ENCODE results near the gene C11orf24. TPM values are rescaled to one million over a fixed set of nuclear protein-coding genes. Genes with fewer than 3 reads are reported as not detected.
A peak's percentile ranks its signal among the peaks of the same experiment; 100 is the strongest.
"Not testable (repeated sequence)": the region's sequence is repeated elsewhere in the genome, so short reads cannot be mapped to it uniquely, and the experiment has no call there.

Gene C11orf24
- total and polyA plus RNA-seq, 2 donors: 5.9 to 17.7 TPM

- peaks cover 2 to 14% of the 10 kb centered on the region in 2 donors for H3K27me3 ChIP-seq (ENCODE audit: control insufficient read depth in 2 of 2, insufficient read depth in 1 of 2, low read length in 1 of 2)
- 92% methylated on average over 5 of the region's 5 CpGs for WGBS
- no peaks in the 10 kb centered on the region for H3K36me3 ChIP-seq (ENCODE audit: control insufficient read depth in 2 of 2, insufficient read depth in 2 of 2, low read length in 1 of 2)
- peaks cover 0 to 7% of the 10 kb centered on the region in 2 donors for H3K4me1 ChIP-seq (ENCODE audit: control insufficient read depth in 2 of 2, insufficient read depth in 2 of 2, low read length in 2 of 2)
- H3K9me3 ChIP-seq (ENCODE audit: control insufficient read depth in 2 of 2, insufficient read depth in 1 of 2, low read length in 1 of 2): peaks cover 0 to 14% of the 10 kb centered on the region in 2 donors
- no peak overlapping the region for H3K4me3 ChIP-seq (ENCODE audit: low read length in 2 of 2)
- DNase-seq (ENCODE audit: low read depth in 6 of 9, low spot score in 9 of 9): no peak
- no peak overlapping the region for H3K27ac ChIP-seq (ENCODE audit: low read depth in 1 of 2, low read length in 1 of 2)
Observed at GRCh38 chr11:68302256-68302655, 30.5 kb upstream of the C11orf24 start.

- H3K36me3 ChIP-seq (ENCODE audit: control insufficient read depth in 2 of 2, insufficient read depth in 2 of 2, low read length in 1 of 2): no peaks in the 10 kb centered on the region
- 95% methylated on average over 12 of the region's 12 CpGs for WGBS
- peaks cover 0 to 7% of the 10 kb centered on the region in 2 donors for H3K4me1 ChIP-seq (ENCODE audit: control insufficient read depth in 2 of 2, insufficient read depth in 2 of 2, low read length in 2 of 2)
Observed at GRCh38 chr11:68300076-68300830, 28.5 kb upstream of the C11orf24 start.

GRCh38 chr11:68299517-68299879 lies 27.7 kb upstream of the C11orf24 start:
- H3K27ac ChIP-seq (ENCODE audit: low read depth in 1 of 2, low read length in 1 of 2); H3K36me3 ChIP-seq (ENCODE audit: control insufficient read depth in 2 of 2, insufficient read depth in 2 of 2, low read length in 1 of 2); H3K4me3 ChIP-seq (ENCODE audit: low read length in 2 of 2); H3K4me1 ChIP-seq (ENCODE audit: control insufficient read depth in 2 of 2, insufficient read depth in 2 of 2, low read length in 2 of 2); DNase-seq (ENCODE audit: low read depth in 6 of 9, low spot score in 9 of 9): not testable (repeated sequence)
- peaks cover 0 to 16% of the 10 kb centered on the region in 2 donors for H3K9me3 ChIP-seq (ENCODE audit: control insufficient read depth in 2 of 2, insufficient read depth in 1 of 2, low read length in 1 of 2)
- H3K27me3 ChIP-seq (ENCODE audit: control insufficient read depth in 2 of 2, insufficient read depth in 1 of 2, low read length in 1 of 2): peaks cover 2 to 15% of the 10 kb centered on the region in 2 donors
- WGBS: 98% methylated on average over 9 of the region's 9 CpGs

More at GRCh38 chr11:68300076-68300830, 28.5 kb upstream of the C11orf24 start:
- DNase-seq (ENCODE audit: low read depth in 6 of 9, low spot score in 9 of 9): no peak
- H3K27me3 ChIP-seq (ENCODE audit: control insufficient read depth in 2 of 2, insufficient read depth in 1 of 2, low read length in 1 of 2): peaks cover 2 to 15% of the 10 kb centered on the region in 2 donors
- no peak overlapping the region for H3K27ac ChIP-seq (ENCODE audit: low read depth in 1 of 2, low read length in 1 of 2)
- no peak overlapping the region for H3K4me3 ChIP-seq (ENCODE audit: low read length in 2 of 2)
- peaks cover 0 to 17% of the 10 kb centered on the region in 2 donors for H3K9me3 ChIP-seq (ENCODE audit: control insufficient read depth in 2 of 2, insufficient read depth in 1 of 2, low read length in 1 of 2)

DNA sequence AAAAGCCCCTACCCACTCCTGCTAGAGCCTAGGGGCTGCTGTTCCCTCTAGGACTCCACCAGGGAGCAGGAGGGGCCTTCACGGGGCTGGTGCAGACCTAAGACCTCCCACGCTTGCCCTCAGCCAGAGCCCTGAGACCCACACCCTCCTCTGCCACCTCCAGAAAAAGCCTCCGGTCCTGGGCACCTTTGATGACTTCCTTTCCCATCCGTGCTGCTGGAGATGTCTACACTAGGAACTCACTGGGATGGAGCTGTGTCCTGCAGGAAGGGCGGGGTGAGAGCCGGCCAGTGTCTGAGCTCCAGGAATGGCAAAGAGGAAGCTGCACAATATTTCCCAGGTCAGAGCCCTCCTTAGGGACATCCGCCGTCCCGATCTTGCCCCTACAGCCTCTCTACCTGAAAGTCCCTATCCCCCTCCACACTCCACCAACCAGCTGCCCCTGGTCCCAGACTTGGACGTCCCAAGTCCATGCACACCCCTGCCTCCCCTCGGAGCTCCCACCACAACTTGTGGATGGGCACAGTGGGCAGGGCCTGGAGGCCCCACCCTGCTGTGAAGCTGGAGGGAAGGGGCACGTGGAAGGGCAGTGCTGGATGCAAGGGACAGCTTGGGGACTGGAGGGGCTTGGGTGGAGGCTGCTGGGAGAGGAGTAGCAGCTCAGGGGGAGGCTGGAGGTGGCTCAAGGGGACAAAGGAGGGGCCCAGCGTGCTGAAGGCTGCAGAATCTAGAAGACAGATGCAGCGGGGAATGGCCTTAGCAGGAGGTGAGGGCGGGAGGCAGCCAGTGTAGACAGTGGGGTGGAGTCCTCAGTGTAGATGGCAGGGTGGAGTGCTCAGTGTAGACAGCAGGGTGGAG lies 27.1 kb upstream of the C11orf24 start:
- DNase-seq (ENCODE audit: low read depth in 6 of 9, low spot score in 9 of 9): no peak
- Histone ChIP-seq H3K27ac (ENCODE audit: low read depth in 1 of 2, low read length in 1 of 2) (no peak overlapping the region), H3K4me3 (ENCODE audit: low read length in 2 of 2) (no peak overlapping the region), H3K27me3 (ENCODE audit: control insufficient read depth in 2 of 2, insufficient read depth in 1 of 2, low read length in 1 of 2) (peaks cover 2 to 15% of the 10 kb centered on the region in 2 donors), H3K4me1 (ENCODE audit: control insufficient read depth in 2 of 2, insufficient read depth in 2 of 2, low read length in 2 of 2) (peaks cover 0 to 7% of the 10 kb centered on the region in 2 donors), H3K9me3 (ENCODE audit: control insufficient read depth in 2 of 2, insufficient read depth in 1 of 2, low read length in 1 of 2) (peaks cover 0 to 10% of the 10 kb centered on the region in 2 donors), H3K36me3 (ENCODE audit: control insufficient read depth in 2 of 2, insufficient read depth in 2 of 2, low read length in 1 of 2) (no peaks in the 10 kb centered on the region)
- 84% methylated on average over 15 of the region's 15 CpGs for WGBS

DNA sequence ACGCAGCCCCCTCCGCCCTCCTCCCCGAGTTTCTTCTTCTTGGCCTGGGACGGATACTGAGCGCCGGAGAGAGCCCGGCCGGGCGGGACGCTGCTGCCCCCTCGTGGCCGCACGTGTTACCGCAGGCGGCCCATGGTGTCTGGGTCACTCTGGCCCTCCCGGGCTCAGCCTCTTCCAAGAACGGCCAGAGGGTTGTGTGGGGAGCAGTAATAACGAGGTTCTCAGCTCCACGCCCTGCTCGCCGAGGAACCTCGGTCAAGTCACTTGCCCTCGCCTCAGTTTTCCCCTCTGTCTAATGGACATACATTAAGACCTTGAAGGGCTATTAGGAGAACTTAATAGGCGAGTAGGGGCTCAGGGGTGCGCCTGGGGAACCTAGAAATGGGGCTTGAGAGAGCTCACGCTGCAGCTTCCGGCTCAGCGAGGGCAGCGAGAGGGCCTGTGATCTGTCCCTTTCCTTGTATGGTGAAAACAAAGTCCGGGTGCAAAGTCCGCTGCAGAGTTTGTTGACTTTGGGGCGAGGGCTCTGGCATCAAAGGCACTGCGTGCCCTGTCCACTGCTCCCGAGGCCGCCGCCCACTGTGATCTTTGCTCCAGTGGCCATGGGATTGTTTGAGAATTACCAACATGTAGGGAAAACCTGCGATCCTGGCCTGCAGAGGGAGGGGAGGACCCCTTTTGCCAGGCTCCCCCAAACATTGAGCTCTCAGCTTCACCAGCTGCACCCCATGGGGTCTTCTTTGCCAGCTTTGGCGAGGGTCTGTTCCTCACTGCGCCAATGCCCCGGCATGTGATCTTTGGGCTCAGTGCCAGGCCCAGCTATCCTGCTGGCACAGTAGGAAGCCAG lies 26.3 kb upstream of the C11orf24 start:
- Histone ChIP-seq H3K27me3 (ENCODE audit: control insufficient read depth in 2 of 2, insufficient read depth in 1 of 2, low read length in 1 of 2) (peaks cover 2 to 15% of the 10 kb centered on the region in 2 donors), H3K36me3 (ENCODE audit: control insufficient read depth in 2 of 2, insufficient read depth in 2 of 2, low read length in 1 of 2) (no peaks in the 10 kb centered on the region), H3K27ac (ENCODE audit: low read depth in 1 of 2, low read length in 1 of 2) (no peak overlapping the region), H3K9me3 (ENCODE audit: control insufficient read depth in 2 of 2, insufficient read depth in 1 of 2, low read length in 1 of 2) (peaks cover 0 to 3% of the 10 kb centered on the region in 2 donors), H3K4me3 (ENCODE audit: low read length in 2 of 2) (no peak overlapping the region), H3K4me1 (ENCODE audit: control insufficient read depth in 2 of 2, insufficient read depth in 2 of 2, low read length in 2 of 2) (peaks cover 0 to 7% of the 10 kb centered on the region in 2 donors)
- WGBS: 37% methylated on average over 40 of the region's 40 CpGs
- peak in 3 of 9 donors; percentile 51 to 70 (median 55) for DNase-seq (ENCODE audit: low read depth in 6 of 9, low spot score in 9 of 9)

DNA sequence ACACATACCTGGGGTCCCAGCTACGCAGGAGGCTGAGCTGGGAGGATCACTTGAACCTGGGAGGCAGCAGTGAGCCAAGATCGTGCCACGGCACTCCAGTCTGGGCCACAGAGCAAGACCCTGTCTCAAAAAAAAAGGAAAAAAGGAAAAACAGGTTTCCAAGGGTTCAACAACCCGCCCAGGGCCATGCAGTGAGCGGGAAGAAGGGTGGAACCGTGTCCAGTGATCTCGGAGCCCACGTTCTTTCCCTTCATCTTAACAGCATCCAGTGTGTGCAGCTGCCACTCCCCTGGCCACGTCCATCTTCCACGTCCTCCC lies 25.7 kb upstream of the C11orf24 start:
- peaks cover 2 to 15% of the 10 kb centered on the region in 2 donors for H3K27me3 ChIP-seq (ENCODE audit: control insufficient read depth in 2 of 2, insufficient read depth in 1 of 2, low read length in 1 of 2)
- H3K27ac ChIP-seq (ENCODE audit: low read depth in 1 of 2, low read length in 1 of 2): no peak overlapping the region
- no peak for DNase-seq (ENCODE audit: low read depth in 6 of 9, low spot score in 9 of 9)
- no peaks in the 10 kb centered on the region for H3K36me3 ChIP-seq (ENCODE audit: control insufficient read depth in 2 of 2, insufficient read depth in 2 of 2, low read length in 1 of 2)
- H3K4me3 ChIP-seq (ENCODE audit: low read length in 2 of 2): no peak overlapping the region
- 55% methylated on average over 10 of the region's 10 CpGs for WGBS
- peaks cover 0 to 2% of the 10 kb centered on the region in 2 donors for H3K4me1 ChIP-seq (ENCODE audit: control insufficient read depth in 2 of 2, insufficient read depth in 2 of 2, low read length in 2 of 2)
- H3K9me3 ChIP-seq (ENCODE audit: control insufficient read depth in 2 of 2, insufficient read depth in 1 of 2, low read length in 1 of 2): peaks cover 0 to 3% of the 10 kb centered on the region in 2 donors

DNA sequence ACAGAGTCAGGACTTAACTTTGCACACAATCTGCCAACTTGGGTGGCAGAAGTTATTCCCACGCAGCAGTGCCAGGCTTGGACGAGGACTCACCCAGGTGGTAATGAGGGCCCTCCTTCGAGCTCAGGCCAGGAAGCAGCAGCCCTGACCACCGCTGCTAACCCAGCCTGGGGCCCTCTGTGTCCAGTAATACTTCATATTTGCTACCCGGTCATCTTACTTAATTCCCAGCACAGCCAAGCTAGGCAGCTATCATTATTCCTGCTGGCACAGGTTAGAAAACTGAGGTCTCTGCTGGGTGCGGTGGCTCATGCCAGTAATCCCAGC lies 25.2 kb upstream of the C11orf24 start:
- Histone ChIP-seq H3K27ac (ENCODE audit: low read depth in 1 of 2, low read length in 1 of 2) (no peak overlapping the region), H3K36me3 (ENCODE audit: control insufficient read depth in 2 of 2, insufficient read depth in 2 of 2, low read length in 1 of 2) (no peaks in the 10 kb centered on the region), H3K4me3 (ENCODE audit: low read length in 2 of 2) (no peak overlapping the region), H3K9me3 (ENCODE audit: control insufficient read depth in 2 of 2, insufficient read depth in 1 of 2, low read length in 1 of 2) (peaks cover 0 to 3% of the 10 kb centered on the region in 2 donors), H3K27me3 (ENCODE audit: control insufficient read depth in 2 of 2, insufficient read depth in 1 of 2, low read length in 1 of 2) (peaks cover 2 to 15% of the 10 kb centered on the region in 2 donors), H3K4me1 (ENCODE audit: control insufficient read depth in 2 of 2, insufficient read depth in 2 of 2, low read length in 2 of 2) (no peaks in the 10 kb centered on the region)
- 96% methylated on average over 6 of the region's 6 CpGs for WGBS
- DNase-seq (ENCODE audit: low read depth in 6 of 9, low spot score in 9 of 9): no peak

DNA sequence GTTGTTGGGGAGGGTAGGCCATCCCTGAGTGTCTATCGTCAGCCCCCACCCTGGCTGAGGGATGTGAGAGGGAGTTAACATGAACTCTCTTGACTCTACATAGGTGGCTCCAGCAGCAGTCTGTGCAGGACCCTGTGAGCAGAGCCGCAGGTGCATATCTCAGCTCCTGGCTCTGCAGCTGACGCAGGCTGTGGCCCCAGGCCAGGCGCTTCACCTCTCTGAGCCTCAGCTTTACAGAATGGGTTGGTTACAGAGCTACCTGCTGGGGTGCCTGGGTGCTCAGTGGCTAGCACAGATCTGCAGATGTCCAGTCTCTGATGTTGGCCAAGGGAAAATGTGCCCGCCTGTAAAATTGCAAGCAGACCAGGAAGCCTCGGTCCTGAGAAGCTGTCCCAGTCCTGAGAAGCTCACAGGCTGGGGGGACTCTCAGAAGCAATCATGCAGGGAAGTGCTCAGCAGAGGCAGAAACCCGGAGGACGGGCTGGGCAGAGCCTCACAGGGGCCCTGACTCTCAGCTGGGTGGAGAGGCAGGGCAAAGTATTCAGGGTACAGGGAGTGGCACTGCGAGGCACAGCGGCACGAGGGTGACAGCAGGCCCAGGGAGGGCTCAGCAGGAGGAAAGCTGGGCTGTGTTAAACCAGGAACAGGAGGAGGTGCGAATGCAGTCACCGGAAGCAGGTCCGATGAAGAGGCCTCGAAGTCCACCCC lies 24.7 kb upstream of the C11orf24 start:
- Histone ChIP-seq H3K36me3 (ENCODE audit: control insufficient read depth in 2 of 2, insufficient read depth in 2 of 2, low read length in 1 of 2) (no peaks in the 10 kb centered on the region), H3K27ac (ENCODE audit: low read depth in 1 of 2, low read length in 1 of 2) (no peak overlapping the region), H3K4me3 (ENCODE audit: low read length in 2 of 2) (no peak overlapping the region), H3K9me3 (ENCODE audit: control insufficient read depth in 2 of 2, insufficient read depth in 1 of 2, low read length in 1 of 2) (peaks cover 0 to 3% of the 10 kb centered on the region in 2 donors), H3K4me1 (ENCODE audit: control insufficient read depth in 2 of 2, insufficient read depth in 2 of 2, low read length in 2 of 2) (no peaks in the 10 kb centered on the region), H3K27me3 (ENCODE audit: control insufficient read depth in 2 of 2, insufficient read depth in 1 of 2, low read length in 1 of 2) (peaks cover 2 to 15% of the 10 kb centered on the region in 2 donors)
- DNase-seq (ENCODE audit: low read depth in 6 of 9, low spot score in 9 of 9): no peak
- 96% methylated on average over 15 of the region's 15 CpGs for WGBS

Measured in thymus (tissue), 11 donors.